ENCODE measurements around the gene PITX3.
"Not testable (repeated sequence)": the region's sequence is repeated elsewhere in the genome, so short reads cannot be mapped to it uniquely, and the experiment has no call there.

The PITX3 gene

GRCh38 chr10:102225646-102226541 lies 15.4 kb downstream of the PITX3 start, which contains the start of gene ELOVL3:
Gene ELOVL3 (plus strand): TSS chr10:102226299. CDS start chr10:102226549, 250 bp downstream.
- DNase-seq: peak; percentile 89

DNA sequence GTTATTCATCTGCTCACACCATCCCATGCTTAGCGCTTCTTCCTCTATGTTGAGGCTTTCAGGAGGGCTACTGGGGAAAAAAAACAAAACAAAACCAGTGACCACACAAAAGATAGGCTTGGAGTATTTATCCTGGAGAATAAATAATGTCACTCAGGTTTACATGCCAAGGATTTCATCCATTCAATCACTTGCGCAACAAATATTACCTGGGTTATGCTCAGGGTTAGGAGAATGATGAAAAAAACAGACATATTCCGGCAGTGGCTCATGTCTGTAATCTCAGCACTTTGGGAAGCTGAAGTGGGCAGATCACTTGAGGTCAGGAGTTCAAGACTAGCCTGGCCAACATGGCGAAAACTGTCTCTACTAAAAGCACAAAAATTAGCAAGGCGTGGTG lies 18.5 kb downstream of the PITX3 start:
- DNase-seq: no peak

GRCh38 chr10:102220612-102221011 lies 20.7 kb downstream of the PITX3 start:
- DNase-seq: no peak

GRCh38 chr10:102219370-102219769 lies 21.9 kb downstream of the PITX3 start:
- DNase-seq: no peak

DNA sequence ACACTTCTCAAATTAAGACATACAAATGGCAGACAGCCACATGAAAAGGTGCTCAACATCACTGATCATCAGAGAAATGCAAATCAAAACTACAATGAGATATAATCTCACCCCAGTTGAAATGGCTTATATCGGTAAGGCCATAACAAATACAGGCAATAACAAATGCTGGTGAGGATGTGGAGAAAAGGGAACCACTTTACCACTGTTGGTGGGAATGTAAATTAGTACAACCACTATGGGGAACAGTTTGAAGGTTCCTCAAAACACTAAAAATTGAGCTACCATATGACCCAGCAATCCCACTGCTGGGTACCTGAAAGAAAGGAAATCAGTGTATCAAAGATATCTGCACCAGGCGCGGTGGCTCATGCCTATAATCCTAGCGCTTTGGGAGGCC lies 27.7 kb downstream of the PITX3 start:
- not testable (repeated sequence) for DNase-seq

DNA sequence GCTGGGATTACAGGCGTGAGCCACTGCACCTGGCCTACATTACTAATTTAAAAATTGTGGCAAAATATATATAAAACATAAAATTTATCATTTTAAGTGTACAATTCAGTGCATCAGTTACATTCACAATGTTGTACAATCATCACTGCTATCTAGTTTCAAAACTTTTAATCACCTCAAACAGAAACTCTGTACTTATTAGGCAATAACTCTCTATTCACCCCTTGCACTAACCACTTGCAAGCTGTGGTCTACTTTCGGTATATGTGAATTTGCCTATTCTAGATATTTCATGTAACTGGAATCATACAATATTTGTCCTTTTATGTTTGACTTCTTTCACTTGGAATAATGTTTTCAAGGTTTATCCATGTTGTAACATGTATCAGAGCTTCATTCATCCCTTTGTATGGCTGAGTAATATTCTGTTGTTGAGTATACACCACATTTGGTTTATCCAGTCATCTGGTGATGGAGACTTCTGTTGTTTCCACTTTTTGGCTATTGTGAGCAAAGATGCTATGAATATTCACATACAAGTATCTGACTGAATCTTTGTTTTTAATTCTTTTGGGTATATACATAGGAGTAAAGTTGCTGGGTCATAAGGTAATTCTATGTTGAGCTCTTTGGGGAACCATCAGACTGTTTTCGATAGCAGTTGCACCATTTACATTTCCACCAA lies 29.6 kb downstream of the PITX3 start:
- DNase-seq: no peak

DNA sequence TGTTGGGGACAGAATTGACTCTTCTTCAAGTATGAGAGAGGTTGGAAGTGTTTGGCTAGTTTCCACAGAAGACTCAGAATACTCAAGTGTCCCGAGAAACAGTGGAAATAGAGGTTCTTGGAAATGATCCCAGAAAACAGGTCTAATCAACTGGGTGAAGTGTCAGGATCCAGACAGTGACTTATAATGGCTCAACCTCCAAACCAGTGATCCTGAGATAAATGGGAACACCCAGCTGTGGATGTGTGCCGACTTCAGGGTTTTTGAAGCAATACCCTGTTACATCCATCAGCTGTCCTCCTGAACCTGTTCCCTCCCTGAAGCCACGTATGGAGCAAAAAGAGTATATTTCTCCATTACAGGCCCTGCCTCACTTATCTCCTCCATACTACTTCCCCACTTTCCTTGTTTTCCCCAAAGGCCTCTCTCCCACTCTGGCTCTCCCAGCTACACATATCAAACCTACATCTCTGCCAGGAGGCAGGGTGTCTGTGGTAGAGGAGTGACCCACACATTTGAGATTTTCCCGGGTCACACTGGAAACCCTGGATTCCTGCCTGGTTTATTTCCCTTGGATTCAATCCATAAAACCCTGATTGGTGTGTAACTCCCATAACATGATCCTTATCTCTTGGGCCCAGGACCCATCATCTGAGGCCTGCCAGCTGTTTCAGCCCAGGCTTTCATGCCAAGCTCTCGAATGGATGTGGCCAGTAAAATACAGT lies 32.8 kb downstream of the PITX3 start:
- DNase-seq: no peak

DNA sequence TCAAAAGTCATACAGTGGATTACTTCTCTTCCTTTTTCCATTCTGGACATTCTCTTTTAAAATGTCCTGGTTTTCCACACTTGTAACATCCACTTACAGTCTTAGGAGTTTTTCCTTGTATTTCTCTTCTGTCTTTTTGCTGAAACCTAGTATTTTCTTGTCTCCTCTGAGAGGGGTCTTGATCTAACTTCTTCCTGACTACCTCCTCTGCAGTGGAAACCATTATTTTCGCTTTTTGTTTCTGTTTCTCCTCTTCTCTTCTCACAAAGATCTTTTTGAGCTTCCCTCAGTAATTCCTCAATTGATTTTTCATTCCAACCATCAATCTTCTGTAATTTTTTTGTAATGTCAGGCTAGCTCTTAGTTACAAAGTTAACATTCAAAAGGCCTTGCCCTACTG lies 38.9 kb downstream of the PITX3 start:
- DNase-seq: no peak

- no peak for DNase-seq
Measured at GRCh38 chr10:102200751-102201640, 40.3 kb downstream of the PITX3 start.

- DNase-seq: no peak
Measured at GRCh38 chr10:102198027-102198426, 43.3 kb downstream of the PITX3 start.

DNA sequence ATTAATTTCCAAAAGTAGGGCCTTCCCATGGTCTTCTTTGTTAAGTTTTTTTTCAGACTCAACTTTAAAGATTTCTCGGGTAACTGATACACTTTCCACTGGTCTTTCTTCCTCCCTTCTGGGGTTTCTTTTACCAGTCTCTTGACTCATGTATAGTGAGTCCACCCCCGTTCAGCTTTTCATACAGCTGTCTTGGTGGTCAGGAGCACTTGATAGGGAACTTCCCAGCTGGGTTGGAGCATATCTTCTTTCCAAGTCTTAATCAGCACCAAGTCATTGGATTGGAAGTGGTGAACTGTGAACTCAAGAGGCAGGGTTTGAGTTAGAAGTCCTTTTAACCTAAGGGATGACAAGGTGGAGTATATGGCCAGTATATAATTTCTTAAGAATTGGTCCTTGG lies 44.4 kb downstream of the PITX3 start:
- no peak for DNase-seq

DNA sequence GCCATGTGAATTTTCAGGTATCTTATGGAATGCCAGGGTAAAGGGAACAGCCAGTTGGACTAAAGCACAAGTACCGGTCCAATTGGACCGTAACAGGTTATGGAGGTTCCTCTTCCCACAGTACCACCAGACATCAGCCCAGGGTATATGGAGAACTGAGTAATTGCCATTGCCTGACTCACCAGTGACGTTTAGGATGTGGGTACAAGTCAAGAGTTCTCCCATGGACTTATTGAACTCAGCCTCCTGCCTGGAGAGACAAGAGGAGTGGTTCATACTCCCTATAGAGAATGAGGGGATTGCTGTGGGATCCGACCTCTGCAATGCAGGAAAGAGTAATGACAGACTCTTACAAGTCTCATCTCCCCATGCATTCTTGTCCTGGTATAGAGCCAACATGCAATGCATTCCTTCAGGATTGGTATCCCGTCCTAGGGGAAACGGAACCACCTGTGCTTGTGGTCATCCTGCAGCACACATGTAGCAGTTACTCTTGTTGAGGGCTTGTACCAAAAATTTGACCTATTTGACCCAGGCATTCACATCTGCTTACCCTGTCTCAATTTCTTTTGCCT lies 45.9 kb downstream of the PITX3 start:
- no peak for DNase-seq

- DNase-seq: no peak
Measured at GRCh38 chr10:102191956-102192355, 49.4 kb downstream of the PITX3 start.

GRCh38 chr10:102188941-102189898 lies 52.1 kb downstream of the PITX3 start:
- peak; percentile 7 for DNase-seq

- peak; percentile 2 for DNase-seq
Measured at GRCh38 chr10:102188298-102188940, 52.9 kb downstream of the PITX3 start.

GRCh38 chr10:102185811-102186527 lies 55.3 kb downstream of the PITX3 start:
- DNase-seq: no peak

GRCh38 chr10:102185272-102185671 lies 56.0 kb downstream of the PITX3 start:
- no peak for DNase-seq

DNA sequence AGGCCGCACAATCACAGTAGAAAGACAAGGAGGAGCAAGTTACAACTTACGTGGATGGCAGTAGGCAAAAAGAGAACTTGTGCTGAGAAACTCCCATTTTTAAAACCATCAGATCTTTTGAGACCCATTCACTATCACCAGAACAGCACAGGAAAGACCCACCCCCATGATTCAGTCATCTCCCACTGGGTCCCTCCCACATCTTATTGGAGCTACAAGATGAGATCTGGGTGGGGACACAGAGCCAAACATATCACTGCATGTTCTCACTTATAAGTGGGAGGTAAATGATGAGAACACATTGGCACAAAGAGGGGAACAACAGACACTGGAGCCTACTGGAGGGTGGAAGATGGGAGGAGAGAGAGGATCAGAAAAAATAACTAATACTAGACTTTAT lies 56.7 kb downstream of the PITX3 start:
- DNase-seq: no peak

Measured in CD4-positive, alpha-beta T cell treated with Interleukin-6 for 4 hours (primary cell).